GM20000 (cell line): ENCODE results near the gene POLL.

ENCODE experiments used
- DNase-seq: peaks from one replicate; pipeline ENCODE4 v3.0.0; 2012; ENCODE audit warnings: low spot score
- TF ChIP-seq, protein P1 (sequence below): IDR thresholded peaks from 2 replicates; pipeline ENCODE4 v1.5.1; 2012; ENCODE audit warnings: mild to moderate bottlenecking, control low read depth; ENCODE audit errors: extremely low read depth, missing control alignments

The POLL gene

DNA sequence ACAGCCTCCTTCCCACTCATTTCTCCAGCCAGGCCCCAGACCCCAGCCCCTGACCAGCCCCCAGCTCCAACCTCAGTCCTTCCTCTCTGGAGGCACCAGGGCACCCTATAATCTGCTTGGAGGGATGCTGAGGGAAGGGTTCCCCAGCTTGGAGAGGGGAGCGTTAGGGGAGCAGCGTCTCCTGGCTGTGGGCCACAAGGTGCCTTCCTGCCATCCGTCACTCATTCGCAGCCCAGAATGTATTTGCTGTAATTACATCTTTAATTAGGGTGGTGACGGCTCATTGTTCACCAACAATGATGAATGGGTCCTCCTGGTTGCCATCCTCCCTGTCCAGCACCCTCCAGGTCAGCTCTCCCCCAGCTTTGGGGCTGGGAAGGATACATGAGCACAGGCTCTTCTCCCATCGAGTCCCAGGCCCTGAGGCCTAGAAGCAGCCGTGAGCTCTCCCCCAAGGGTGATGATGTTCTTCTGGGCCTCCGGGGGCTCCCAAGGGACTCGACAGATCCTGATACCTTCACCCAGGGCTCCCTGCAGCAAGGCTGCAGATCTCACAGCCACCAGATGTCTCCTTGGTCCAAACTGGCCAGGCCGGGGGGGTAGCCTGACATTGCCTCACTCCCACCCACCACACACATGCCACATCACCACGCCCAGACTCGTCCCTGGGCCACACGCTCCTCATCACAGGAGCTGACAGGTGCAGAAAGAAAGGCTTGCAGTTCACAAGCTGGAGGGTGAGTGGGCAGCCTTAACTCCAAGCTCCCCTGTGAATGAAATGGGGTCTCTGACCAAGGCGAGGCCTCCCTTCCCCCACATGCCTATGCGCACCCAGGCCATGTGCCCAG is 26.8 kb downstream of the POLL start:
- TF ChIP-seq, protein P1, sequence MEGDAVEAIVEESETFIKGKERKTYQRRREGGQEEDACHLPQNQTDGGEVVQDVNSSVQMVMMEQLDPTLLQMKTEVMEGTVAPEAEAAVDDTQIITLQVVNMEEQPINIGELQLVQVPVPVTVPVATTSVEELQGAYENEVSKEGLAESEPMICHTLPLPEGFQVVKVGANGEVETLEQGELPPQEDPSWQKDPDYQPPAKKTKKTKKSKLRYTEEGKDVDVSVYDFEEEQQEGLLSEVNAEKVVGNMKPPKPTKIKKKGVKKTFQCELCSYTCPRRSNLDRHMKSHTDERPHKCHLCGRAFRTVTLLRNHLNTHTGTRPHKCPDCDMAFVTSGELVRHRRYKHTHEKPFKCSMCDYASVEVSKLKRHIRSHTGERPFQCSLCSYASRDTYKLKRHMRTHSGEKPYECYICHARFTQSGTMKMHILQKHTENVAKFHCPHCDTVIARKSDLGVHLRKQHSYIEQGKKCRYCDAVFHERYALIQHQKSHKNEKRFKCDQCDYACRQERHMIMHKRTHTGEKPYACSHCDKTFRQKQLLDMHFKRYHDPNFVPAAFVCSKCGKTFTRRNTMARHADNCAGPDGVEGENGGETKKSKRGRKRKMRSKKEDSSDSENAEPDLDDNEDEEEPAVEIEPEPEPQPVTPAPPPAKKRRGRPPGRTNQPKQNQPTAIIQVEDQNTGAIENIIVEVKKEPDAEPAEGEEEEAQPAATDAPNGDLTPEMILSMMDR = no peak
- no peak for DNase-seq

DNA sequence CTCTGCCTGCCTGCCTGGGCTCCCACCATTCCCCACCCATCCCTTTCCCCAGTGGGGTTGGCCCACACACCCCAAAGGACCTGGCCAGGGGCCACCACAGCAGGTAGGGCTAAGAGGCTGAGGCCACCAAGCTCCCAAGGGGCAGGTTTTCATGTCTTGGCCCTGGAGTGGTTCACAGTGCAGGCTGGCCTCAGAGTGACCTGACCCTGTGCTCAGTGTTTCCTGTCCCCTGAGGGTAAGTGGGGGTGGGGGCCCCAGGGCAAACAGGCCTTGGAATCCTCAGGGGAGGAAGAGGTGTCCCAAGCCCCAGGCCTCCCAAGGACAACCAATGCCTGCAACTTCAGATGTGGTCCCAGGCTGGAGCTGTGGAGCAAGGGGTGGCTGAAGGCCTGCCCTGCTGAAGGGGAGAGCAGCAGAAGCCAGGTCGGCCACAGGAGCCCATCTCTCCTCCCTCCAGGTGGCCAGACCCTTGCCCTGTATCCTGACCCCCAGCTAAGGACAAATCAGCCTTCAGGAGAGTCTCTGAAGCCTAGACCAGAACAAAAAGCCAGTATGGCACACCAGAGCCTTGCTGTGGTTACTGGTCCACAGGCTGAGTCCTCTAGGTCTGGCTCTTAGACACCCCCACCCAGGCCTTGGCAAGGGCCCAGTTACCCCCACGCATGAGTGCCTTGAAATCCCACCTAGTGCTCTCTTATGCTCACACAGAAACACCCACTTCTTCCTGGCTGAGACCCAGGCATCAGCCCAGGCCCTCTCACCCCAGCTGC is 27.6 kb downstream of the POLL start:
- TF ChIP-seq, protein P1 = no peak
- DNase-seq = no peak

DNA sequence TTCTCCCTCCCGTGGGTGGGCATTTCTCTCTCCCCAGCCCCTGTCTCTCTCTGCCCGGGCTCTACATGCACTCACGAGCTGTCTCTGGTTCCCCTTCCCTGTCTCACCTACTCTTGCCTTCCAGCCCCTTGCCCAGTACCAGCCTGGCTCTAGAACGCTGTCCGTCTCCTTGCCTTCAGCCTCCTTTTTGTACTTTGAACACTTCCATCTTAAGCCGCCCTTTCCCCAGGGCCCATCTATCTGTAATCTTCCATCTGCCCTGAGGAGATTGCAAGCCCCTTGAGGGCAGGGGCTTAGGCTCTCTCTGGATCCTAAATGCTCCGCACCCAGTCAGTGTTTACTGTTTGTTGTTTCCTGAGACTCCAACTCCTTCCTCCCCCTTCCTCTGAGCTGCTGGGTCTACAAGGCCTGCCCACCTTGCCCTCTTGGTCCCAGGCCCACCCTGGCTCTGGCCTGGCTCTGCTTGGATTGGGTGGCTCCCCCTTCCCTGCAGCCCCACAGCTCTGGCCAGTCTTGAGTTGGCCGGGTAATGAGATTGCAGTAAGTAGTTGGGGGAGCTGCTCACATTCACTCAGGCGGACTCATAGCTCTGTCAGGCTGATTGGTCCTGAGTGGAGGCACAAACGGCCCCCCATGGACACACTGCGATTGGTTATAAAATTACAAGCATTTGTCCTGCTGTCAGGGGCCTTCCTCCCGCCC is 28.3 kb downstream of the POLL start:
- no peak for DNase-seq
- TF ChIP-seq, protein P1 = no peak

DNA sequence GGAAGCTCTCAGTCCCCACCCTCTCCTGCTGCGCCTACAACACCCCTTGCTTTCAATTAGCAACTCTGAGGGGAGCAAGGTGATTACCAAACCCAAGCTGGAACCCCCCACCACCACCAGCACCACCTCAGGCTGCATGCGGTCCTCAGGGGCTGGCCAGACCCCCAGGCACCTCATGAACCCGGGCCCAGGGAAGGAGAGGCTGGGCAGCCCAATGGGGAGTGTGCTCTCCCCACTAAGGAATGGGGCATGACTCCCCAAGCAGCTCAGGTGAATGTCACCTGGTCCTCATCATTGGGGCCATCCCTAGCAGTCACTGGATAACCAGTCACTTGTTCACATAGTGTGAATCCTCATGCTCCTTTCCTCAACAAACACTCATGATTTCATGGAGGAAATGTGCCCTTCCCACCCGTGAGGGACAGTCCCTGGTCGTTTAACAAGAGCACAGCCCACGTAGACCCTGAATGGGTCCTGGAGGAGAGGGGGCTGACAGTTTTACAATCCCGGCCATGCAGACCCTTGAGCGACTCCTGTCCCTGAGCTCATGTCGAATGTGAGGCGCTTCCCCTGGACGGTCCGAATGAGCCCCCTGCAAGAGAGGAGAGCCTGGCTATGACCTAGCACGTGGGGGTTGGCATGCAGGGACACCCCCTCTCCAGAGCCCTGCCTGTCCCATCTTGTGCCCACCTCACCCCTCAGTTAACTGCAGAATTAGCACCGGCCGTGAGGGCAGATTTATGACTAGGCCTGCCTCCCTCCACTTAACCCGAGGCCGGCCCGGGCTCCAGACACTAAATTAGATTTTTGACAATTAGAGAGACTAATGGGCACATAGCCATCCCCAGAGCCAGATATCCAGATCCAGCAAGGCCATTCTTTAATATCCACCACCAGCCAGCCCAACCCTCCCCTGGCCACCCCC is 29.1 kb downstream of the POLL start:
- TF ChIP-seq, protein P1 = no peak
- no peak for DNase-seq

DNA sequence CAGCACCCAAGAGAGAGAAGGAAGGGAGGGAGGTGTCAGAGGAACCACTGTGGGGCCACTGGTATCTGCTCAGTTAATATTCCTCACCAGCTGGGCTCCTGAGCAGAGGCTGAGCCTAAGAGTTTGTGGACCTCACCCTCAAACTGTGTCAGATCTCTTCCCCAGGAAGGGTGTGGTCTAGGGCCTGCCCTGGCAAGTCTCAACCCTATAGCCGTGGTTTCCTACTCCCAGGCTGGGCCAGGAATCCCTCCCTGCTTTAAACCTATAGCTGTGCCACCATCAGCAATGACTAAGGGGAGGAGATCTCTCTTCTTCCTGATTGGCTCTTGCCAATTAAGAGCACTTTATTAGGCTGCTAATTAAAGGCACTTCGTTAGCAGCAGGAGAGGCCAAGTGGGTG is 29.9 kb downstream of the POLL start:
- no peak for DNase-seq

DNA sequence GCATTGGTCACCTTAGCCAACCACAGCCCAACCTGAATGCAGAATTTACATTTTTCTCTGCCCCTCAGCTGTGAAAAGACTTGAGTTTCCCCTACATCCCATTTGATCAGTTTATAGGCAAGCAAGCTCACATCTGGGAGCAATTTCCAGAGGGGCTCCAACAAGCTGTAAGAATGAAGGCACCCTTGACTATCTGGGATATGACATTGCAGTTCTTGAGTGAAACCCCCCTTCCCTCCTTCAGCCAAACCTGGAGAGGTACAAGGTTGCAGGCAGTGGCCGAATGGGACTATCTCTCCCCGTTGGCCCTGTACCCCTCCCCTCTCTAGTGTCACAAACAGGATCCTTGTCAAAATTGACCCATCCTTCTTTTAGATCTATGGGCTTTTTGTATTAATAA is 30.5 kb downstream of the POLL start:
- DNase-seq = no peak
- TF ChIP-seq, protein P1 = no peak

More for the DNA sequence above, 29.9 kb downstream of the POLL start:
- TF ChIP-seq, protein P1 = no peak
